ENCODE data around the gene ZNF212. TPM values are rescaled to one million over a fixed set of nuclear protein-coding genes. Genes with fewer than 3 reads are reported as not detected.
A peak's percentile ranks its signal among the peaks of the same experiment; 100 is the strongest.

The ZNF212 gene
- total RNA-seq: 10 to 100 TPM; 12.1 to 13.3 TPM

GRCh38 chr7:149239345-149240143 lies at the start of gene ZNF212:
Gene ZNF212 (plus strand): TSS chr7:149239651. CDS start chr7:149239779, 128 bp downstream.
- Mint-ChIP-seq H3K36me3 (peaks cover 12 to 22% of the 10 kb centered on the region in 2 donors), H3K27ac (peak within 1 kb of the TSS; percentile 89), H3K9me3 (peaks cover 3 to 5% of the 10 kb centered on the region in 2 donors)
- peak; percentile 89 to 91 for DNase-seq (ENCODE audit: low spot score in 2 of 2)
- ATAC-seq: peak; percentile 98 to 99

DNA sequence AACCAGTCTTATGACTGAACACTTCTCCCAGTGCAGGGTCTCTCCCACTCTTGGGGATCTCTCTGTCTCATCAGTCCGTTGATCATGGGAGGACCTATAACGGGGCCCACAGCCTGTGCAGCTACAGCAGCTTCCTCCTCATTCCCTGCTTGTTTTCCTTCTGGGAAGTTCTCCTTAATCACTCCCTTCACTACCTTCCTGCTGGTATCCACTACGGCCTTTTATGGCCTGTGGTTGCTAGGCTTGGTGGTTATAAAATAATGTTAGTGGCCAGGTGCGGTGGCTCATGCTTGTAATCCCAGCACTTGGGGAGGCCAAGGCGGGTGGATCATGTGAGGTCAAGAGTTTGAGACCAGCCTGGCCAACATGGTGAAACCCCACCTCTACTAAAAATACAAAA lies 47.6 kb upstream of the ZNF212 start:
- peak overlapping the region in 1 of 2 donors; percentile 65 for H3K27ac Mint-ChIP-seq

GRCh38 chr7:149194799-149195179 lies 44.7 kb upstream of the ZNF212 start:
- Mint-ChIP-seq H3K27ac (peak overlapping the region; percentile 82 to 90), H3K36me3 (peaks cover 31 to 35% of the 10 kb centered on the region in 2 donors), H3K9me3 (no peaks in the 10 kb centered on the region)
- ATAC-seq (no peak), DNase-seq (ENCODE audit: low spot score in 2 of 2) (no peak)

More for the DNA sequence above, 47.6 kb upstream of the ZNF212 start:
- Mint-ChIP-seq H3K9me3 (no peaks in the 10 kb centered on the region), H3K36me3 (peaks cover 9 to 10% of the 10 kb centered on the region in 2 donors)
- DNase-seq (ENCODE audit: low spot score in 2 of 2) (no peak), ATAC-seq (no peak)

- Mint-ChIP-seq H3K27ac (peak within 1 kb of the TSS; percentile 90 to 99), H3K9me3 (no peaks in the 10 kb centered on the region), H3K36me3 (peaks cover 38 to 42% of the 10 kb centered on the region in 2 donors)
- DNase-seq (ENCODE audit: low spot score in 2 of 2) (peak; percentile 84 to 86), ATAC-seq (peak; percentile 94 to 96)
Observed at GRCh38 chr7:149195180-149196150, 44.0 kb upstream of the ZNF212 start, which contains the start of gene ZNF282. Gene ZNF282 (plus strand): TSS chr7:149195546. CDS start chr7:149195590, 44 bp downstream.

DNA sequence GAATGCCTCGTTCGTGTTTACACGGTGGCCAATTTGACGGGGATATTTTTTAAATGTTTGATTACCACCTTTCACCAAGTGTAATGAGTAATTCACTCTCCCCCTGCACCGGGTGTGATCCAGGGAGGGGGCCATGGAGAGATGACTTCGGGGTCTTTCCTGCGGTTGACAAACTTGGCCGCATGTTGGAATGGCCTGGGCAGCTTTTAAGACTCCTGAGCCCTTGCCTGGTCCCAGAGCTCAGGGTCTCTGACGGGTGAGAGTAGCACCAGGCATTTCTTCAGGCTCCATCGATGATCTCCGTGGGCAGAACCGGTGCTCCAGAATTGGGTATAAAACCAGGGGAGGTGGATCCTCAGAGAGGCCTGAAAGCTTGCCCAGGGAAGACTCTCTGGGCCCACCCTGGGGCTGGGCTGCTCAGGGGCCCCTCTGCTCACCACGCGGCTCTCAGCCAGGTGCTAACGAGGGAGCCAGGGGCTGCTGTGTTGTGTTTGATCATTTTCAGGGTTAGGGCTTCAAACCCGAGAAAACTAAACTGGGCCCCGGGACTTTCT lies 43.2 kb upstream of the ZNF212 start:
- H3K9me3 Mint-ChIP-seq: no peaks in the 10 kb centered on the region
- peak overlapping the region; percentile 90 to 99 for H3K27ac Mint-ChIP-seq
- peaks cover 45 to 50% of the 10 kb centered on the region in 2 donors for H3K36me3 Mint-ChIP-seq
- ATAC-seq: peak; percentile 3 to 13
- DNase-seq (ENCODE audit: low spot score in 2 of 2): peak in 1 of 2 donors; percentile 16

- H3K36me3 Mint-ChIP-seq: peaks cover 49 to 55% of the 10 kb centered on the region in 2 donors
- H3K27ac Mint-ChIP-seq: peak overlapping the region; percentile 90 to 99
- ATAC-seq (peak; percentile 2 to 7), DNase-seq (ENCODE audit: low spot score in 2 of 2) (no peak)
- no peaks in the 10 kb centered on the region for H3K9me3 Mint-ChIP-seq
Observed at GRCh38 chr7:149196705-149197171, 42.7 kb upstream of the ZNF212 start.

DNA sequence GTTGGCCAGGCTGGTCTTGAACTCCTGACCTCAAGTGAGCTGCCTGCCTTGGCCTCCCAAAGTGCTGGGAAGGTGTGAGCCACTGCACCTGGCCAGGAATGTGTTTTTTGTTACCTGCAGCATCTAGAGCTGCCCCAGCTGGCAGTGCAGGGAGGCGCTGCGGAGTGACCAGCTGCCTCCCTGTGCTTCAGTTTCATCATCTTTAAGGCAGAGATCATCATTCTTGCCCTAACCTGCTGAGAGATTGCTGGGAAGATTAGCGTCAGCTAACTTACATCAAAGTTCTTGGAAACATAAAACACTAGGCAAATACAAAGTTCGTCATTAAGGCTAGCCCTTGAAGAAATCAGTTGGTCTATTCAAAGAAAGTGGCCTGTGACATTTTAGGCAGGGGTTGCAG lies 41.8 kb upstream of the ZNF212 start:
- no peaks in the 10 kb centered on the region for H3K9me3 Mint-ChIP-seq
- no peak for ATAC-seq
- peak overlapping the region in 1 of 2 donors; percentile 90 for H3K27ac Mint-ChIP-seq
- DNase-seq (ENCODE audit: low spot score in 2 of 2): no peak
- H3K36me3 Mint-ChIP-seq: peaks cover 52 to 60% of the 10 kb centered on the region in 2 donors

- ATAC-seq (no peak), DNase-seq (ENCODE audit: low spot score in 2 of 2) (no peak)
- no peak overlapping the region for H3K27ac Mint-ChIP-seq
- H3K36me3 Mint-ChIP-seq: peaks cover 58 to 66% of the 10 kb centered on the region in 2 donors
- H3K9me3 Mint-ChIP-seq: no peaks in the 10 kb centered on the region
Observed at GRCh38 chr7:149198161-149198816, 41.2 kb upstream of the ZNF212 start.

DNA sequence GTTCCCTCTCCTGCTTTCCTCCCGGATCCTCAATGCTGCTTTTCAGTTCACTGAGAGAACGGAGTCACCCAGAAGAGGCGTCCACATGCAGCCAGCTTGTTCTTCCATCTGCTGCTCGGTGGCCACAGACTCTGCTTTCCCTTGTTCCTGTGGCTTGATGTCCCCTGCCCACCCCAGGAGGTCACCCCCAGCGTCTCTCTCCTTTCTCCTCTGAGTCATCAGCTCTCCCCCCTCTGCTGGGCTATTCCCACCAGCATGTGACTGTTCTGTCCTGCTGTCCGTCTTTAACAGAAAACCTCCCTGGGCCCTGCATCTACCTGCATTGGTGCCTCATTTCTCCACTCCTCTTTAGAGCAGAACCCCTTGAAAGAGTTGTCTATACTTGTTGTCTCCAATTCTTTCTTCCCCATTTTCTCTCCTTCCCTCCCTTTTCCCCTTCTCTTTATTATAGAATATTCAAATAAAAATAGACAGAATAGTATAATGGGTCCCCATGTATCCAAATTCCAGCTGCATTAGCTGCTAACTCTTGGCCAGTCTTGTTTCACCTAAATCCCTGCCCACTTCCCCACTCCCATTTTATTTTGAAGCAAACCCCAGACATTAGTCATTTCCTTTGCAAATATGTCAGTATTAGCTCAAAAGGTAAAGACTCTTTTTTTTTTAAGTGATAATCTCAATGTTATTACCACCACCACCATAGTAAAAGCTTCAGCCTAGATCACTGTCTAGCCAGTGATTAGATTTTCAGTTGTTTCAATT lies 40.0 kb upstream of the ZNF212 start:
- Mint-ChIP-seq H3K36me3 (peaks cover 67 to 75% of the 10 kb centered on the region in 2 donors), H3K27ac (peak overlapping the region in 1 of 2 donors; percentile 19), H3K9me3 (no peaks in the 10 kb centered on the region)
- ATAC-seq: no peak
- no peak for DNase-seq (ENCODE audit: low spot score in 2 of 2)

GRCh38 chr7:149202831-149203231 lies 36.6 kb upstream of the ZNF212 start:
- no peaks in the 10 kb centered on the region for H3K9me3 Mint-ChIP-seq
- peak overlapping the region; percentile 69 to 93 for H3K27ac Mint-ChIP-seq
- peaks cover 62 to 68% of the 10 kb centered on the region in 2 donors for H3K36me3 Mint-ChIP-seq
- ATAC-seq: peak; percentile 77 to 90
- peak in 1 of 2 donors; percentile 19 for DNase-seq (ENCODE audit: low spot score in 2 of 2)

DNA sequence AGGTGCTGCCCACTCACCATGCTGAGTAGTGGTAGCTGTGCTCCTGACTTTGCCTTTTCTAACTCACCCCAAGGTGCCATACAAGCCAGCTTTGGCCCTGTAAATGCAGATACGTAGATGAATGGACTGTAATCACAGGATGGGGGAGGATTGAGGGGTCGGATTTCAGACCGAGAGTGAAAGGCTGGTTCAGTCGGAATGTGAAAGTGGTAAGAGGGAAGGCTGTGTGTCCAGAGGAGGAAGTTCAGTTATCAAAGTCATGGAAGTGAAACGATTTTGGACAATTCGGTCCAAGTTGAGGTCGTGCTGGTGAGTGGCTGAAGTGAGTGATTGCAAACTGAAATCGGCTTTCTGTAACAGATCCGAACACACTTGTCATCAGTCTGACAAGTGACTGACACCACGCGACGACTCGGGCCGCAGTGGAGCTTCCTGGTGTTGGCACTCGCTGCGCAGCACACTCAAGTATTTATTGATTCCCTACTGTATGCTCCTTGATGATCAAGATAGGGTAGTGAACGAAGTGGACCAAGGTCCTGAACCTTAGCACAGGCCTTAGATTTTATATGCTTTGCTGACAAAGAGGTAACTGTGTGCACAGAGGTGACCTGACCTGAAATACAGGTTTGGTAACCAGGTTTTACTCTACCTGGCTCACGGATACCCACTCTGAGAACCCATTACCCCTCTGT lies 33.6 kb upstream of the ZNF212 start:
- Mint-ChIP-seq H3K9me3 (no peaks in the 10 kb centered on the region), H3K36me3 (peaks cover 47 to 55% of the 10 kb centered on the region in 2 donors), H3K27ac (no peak overlapping the region)
- DNase-seq (ENCODE audit: low spot score in 2 of 2) (no peak), ATAC-seq (no peak)

DNA sequence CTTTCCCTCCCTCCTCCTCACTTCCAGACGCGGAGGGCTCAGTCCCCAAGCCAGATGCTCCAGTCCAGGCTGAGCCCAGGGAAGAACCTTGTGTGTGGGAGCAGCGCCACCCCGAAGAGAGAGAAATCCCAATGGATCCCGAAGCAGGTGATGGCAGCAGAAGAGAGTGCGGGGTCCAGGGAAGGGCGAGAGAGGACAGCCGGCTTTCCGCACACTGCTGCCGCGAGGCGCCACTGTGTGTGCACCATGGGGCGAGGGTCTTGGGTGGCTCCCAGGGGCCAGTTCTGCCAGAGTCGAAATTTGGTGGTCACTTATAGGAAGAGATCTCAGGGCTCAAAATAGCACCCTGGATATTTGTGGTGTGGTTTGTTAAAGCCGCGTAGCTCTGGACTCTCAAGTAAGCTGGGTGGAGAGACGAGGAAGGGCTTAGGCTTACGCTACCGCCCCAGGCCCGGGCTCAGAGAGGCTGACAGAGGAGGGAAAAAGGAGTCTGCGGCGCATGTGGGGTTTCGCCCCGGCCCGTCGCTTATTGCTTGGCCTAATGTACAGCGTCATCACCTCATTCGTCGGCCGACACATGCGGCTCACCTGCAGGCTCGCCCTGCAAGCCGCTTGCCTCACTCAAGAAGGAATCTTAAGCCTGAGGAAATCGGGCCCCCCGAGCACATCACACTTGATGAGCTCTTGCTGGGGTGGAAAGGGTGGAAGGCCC lies 32.0 kb upstream of the ZNF212 start:
- peak overlapping the region in 1 of 2 donors; percentile 88 for H3K27ac Mint-ChIP-seq
- peaks cover 39 to 45% of the 10 kb centered on the region in 2 donors for H3K36me3 Mint-ChIP-seq
- ATAC-seq: no peak
- no peak for DNase-seq (ENCODE audit: low spot score in 2 of 2)
- no peaks in the 10 kb centered on the region for H3K9me3 Mint-ChIP-seq

- ATAC-seq (peak; percentile 82 to 88), DNase-seq (ENCODE audit: low spot score in 2 of 2) (peak; percentile 72 to 89)
- no peaks in the 10 kb centered on the region for H3K9me3 Mint-ChIP-seq
- peaks cover 31 to 35% of the 10 kb centered on the region in 2 donors for H3K36me3 Mint-ChIP-seq
- H3K27ac Mint-ChIP-seq: peak overlapping the region; percentile 79 to 98
Observed at GRCh38 chr7:149209518-149210269, 29.8 kb upstream of the ZNF212 start.
